ENCODE measurements around the gene PLK5. TPM values are rescaled to one million over a fixed set of nuclear protein-coding genes. Genes with fewer than 3 reads are reported as not detected.
"Not testable (repeated sequence)": the region's sequence is repeated elsewhere in the genome, so short reads cannot be mapped to it uniquely, and the experiment has no call there.

Gene PLK5
- polyA plus RNA-seq (2014; cell fraction: cytosol; rRNA removed), result not detected in 2 replicates
- polyA plus RNA-seq (2014; cell fraction: nucleus; rRNA removed), result 0.21 and 0.23 TPM in 2 replicates

- DNase-seq (ENCODE audit: low spot score), result no peak
Observed at GRCh38 chr19:1523412-1524286, at the start of gene PLK5. TSS of gene PLK5 (plus strand) at chr19:1524077. CDS start at chr19:1526997, 2,920 bp downstream.

DNA sequence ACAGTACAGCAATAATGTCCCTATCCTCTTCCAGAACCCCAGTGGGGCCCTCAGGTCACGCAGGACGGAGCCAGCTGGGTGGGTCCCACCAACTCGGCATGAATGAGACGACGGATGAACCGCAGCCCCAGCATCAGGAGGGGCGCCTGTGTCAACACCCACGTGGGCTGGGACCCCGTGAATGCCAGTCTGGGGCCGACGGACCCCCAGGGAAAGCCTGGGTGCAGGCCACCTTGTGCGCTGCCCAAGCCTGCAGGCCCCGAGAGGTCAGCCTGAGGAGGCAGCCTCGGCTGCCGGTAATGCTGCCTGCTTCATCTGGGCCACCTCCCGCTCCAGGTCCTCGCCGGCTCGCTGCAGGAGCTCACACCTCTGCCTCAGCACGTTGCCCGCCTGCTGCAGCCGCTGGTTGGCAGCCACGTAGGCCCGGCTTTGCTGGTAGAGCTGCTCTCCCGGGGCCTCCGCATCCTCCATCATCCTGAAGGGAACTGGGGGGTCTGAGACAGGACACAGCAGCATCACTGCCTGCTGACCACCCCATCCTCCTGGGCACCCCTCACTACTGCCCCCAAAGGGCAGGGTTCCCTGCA lies 49.0 kb upstream of the PLK5 start:
- no peak for DNase-seq (ENCODE audit: low spot score)

DNA sequence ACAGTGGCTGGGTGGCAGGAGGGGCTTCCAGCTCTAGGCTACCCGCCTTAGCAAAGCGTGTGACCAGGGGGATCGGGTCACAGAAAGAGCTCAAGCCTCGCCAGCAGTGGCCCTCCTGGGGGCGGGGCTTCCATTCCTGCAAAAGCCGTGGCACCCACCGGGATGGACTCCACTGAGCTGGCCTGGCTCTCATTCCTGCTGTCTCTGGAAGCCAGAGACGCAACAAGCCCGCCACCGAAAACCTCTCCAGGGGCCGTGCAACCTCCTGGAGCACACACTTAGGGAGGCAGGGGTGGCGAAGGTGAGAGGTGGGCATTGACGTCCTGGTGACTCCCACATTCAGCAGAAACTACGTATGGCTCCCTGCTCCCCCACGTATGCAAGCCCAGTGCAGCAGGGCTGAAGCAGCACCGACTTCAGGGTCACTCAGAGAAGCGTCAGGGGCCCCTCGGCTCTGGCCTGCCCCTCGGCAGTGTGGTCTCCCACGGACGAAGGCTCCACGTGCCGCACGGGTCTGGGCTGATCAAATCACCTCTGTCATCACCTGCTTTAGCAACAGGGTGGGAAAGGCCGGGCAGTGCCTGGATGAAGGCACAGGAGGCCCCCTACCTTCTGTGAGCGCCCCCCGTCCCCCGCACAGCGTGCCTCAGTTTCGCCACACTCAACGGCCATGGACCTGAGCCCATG lies 48.0 kb upstream of the PLK5 start:
- DNase-seq (ENCODE audit: low spot score), result no peak

GRCh38 chr19:1477056-1477455 lies 46.8 kb upstream of the PLK5 start:
- DNase-seq (ENCODE audit: low spot score), result not testable (repeated sequence)

GRCh38 chr19:1478934-1479707 lies 44.8 kb upstream of the PLK5 start, which contains the start of gene C19orf25:
TSS of gene C19orf25 (minus strand) at chr19:1479215. CDS start at chr19:1478903, 312 bp downstream.
- peak; percentile 95 for DNase-seq (ENCODE audit: low spot score)

DNA sequence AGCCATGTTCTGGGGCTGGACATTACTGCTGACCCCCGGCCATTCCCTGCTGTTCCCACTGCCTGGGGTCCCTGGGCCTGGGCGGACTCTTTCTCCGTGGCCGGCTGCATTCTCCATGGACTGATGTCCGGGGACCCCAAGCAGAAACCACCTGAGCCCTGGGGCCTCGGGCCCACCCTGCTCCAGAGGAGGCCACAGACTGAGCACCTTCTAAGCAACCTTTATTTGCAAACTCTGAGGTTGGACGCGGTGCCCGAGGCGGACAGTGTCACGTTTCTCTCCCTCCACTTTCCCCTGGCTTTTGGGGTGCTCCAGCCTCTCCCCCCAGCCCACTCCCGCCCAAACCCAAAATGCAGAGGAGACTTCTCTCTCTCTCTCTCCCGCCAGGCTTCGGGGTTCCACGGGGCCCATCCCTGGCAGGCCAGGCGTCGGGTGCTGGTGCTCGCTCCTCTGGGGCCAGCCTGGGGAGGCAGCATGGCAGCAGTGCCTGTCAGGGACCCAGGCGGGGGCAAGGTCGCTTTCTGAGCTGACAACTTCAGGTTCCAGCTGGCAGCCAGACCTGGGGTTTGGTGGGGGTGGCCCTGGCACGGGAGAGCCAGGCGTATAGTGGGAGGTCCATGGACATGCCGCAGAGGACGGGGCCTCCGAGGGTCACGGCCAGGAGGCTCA lies 42.5 kb upstream of the PLK5 start:
- DNase-seq (ENCODE audit: low spot score), result no peak

DNA sequence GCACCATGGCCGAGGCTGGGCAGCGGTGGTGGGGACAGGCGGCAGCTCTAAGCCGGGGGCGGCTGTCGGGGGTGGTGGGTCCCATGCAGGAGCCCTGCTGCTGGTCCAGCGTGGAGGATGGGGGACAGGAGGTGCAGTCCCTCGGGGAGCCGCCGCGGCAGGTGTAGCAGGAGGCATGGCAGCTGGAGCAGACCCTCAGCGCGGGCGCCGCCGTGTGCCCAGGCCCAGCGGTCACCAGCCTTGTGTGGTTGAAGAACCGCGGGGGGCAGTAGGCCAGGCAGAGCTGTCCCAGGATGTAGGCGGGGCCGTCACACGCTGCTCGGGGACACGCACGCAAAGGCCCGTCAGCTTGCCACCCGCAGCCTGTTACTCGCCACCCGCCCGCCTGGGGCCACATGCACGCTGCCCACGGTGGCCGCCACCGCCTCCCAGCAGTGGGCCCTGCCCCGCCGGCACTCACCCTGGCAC lies 42.0 kb upstream of the PLK5 start:
- DNase-seq (ENCODE audit: low spot score), result no peak

DNA sequence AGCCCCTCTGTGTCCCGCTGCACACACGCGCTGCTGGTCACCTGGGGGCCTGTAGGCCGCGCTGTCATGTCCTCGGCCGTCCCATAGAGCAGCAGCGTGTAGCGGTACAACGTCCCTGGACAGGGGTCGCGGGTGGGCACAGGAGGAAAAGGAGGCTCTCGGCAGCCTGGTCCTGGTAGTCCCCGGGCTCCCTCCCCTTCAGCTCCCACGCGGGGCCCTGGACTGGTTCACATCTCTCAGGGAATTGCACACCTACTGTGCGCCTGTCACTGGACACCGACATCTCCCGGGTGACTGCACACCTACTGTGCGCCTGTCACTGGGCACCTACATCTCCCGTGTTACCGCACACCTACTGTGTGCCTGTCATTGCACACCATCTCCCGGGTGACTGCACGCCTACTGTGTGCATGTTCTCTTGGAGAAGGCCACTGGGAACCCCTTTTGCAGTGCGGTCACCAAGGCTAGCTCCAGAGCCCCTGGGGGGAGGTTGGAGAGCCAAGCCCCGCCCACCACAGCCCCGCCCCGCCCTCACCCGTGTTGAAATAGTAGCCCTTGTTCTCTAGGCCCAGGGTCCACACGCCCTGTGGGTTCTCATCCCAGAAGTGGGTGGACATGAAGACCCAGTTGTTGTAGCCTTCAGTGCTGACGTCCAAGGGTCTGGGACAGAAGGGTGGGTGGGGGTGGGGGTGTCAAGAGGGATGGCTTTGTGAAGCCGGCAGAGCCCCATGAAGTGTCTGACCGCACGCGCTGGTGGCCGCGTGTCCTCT lies 41.3 kb upstream of the PLK5 start:
- DNase-seq (ENCODE audit: low spot score), result no peak

GRCh38 chr19:1483131-1483978 lies 40.5 kb upstream of the PLK5 start:
- DNase-seq (ENCODE audit: low spot score), result no peak

- DNase-seq (ENCODE audit: low spot score), result no peak
Observed at GRCh38 chr19:1483979-1484428, 39.9 kb upstream of the PLK5 start.

GRCh38 chr19:1486720-1487575 lies 36.9 kb upstream of the PLK5 start:
- no peak for DNase-seq (ENCODE audit: low spot score)

DNA sequence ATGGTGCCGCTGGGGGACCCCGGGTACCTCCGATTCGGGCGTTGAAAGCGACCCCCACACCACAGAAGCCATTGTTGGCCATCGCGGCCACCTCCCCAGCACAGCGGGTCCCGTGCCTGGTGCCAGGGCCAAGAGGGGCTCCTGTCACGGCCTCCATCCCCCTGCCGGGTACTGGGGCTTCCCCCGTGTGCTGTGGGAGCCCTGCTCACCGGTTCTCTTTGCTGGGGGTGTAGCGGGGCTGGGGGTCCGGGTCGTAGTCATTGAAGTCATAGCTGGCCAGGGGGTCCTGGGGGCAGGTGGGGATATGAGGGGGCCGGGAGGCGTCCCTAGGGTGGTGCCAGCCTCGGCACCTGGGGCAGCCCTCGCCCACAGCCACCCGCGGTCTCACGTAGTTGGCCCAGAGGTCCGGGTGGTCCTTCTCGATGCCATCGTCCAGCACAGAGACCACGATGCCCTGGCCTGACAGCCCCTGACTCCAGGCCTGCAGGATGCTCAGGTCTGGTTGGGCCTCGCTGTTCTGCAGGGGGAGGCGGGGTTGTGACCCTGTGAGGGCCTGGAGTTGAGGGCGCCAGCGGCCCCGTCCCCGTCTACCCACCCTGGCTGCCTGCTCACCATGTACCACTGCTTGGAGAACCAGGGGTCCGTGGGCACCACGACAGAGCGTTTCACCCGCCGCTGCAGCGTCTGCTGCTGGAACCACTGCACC lies 36.1 kb upstream of the PLK5 start:
- no peak for DNase-seq (ENCODE audit: low spot score)

- DNase-seq (ENCODE audit: low spot score), result no peak
Observed at GRCh38 chr19:1488282-1488601, 35.6 kb upstream of the PLK5 start.

GRCh38 chr19:1489463-1490310 lies 34.2 kb upstream of the PLK5 start:
- DNase-seq (ENCODE audit: low spot score), result no peak

GRCh38 chr19:1490311-1491113 lies 33.4 kb upstream of the PLK5 start, which contains the start of gene PCSK4:
TSS of gene PCSK4 (minus strand) at chr19:1490350. CDS start at chr19:1490346, 4 bp downstream.
- DNase-seq (ENCODE audit: low spot score), result peak; percentile 98

Data from SK-N-DZ (cell line).